Activated CD4-positive, CD25-positive, alpha-beta regulatory T cell treated with anti-CD3 and anti-CD28 coated beads, Interleukin-2, amount 50 U/mL, for 72 hours (primary cell): ENCODE data around the gene ADAM15.
A peak's percentile ranks its signal among the peaks of the same experiment; 100 is the strongest.

Experiments used
- DNase-seq: peaks from one replicate; pipeline ENCODE4 v3.0.0; 2021

Gene ADAM15

DNA sequence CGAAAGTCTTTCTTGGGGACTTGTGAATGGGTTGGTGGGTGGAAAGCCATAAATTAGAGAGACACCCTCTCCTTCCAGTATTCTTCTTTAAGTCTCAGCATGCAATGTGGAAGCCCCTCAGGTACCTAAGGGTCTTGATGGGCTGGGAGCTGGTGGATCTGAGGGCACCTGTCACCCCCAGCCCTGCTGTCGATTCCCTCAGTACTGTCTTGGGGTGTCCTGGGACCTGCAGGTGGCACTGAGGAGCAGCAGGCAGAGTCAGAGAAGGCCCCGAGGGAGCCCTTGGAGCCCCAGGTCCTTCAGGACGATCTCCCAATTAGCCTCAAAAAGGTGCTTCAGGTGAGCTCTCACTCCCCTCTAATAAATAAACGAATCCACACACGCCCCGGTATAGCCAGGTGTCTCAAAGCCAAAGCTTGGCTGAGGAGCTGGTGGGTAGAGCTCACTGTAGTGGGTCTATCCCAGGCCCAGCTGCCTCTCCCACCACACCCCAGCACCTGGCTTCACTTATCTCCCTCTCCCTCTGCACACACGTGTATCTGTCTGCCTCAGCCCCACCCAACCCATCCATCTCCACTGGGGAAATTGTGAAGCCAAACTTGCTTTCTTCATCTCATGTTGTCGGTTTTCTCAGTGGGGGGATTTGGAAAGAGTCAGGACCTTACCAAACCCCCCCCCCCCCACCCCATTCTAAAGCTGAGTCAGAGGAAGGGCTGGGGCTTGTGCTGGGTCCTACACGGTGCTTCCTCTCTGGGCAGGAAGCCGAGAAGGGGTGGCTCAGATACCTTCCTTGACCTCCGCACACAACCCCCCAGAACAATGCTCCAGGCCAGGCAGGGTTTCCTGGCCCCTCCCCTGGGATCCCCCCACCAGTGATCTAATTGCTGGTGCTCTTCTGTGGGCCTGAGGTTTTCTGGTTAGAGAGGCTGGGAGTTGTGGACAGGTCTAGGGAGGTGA, 1.6 kb downstream of the ADAM15 start:
- no peak for DNase-seq

DNA sequence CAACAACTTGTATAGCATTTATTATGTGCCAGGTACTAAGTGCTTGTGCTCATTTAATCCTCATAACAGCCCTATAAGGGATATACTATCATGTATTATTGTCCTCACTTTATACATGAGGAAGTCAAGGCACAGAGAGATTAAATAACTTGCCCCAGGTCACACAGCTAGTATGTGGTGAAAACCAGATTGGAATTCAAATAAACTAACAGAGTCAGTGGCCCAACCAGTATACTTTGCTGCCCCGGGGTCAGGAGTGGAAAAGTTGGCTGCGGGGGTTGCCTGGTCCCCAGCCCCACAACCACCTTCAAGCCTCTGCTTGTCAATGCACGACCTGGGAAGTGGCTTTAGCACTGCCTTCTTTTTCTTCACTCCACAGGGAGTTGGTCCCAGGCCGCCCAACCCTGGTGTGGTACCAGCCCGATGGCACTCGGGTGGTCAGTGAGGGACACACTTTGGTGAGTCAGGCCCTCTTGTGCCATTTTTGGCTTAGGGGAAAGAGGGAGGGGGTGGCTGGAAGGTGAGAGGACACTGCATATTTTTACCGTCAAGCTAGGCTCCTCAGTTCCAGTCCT, 2.5 kb downstream of the ADAM15 start:
- DNase-seq: no peak

DNA sequence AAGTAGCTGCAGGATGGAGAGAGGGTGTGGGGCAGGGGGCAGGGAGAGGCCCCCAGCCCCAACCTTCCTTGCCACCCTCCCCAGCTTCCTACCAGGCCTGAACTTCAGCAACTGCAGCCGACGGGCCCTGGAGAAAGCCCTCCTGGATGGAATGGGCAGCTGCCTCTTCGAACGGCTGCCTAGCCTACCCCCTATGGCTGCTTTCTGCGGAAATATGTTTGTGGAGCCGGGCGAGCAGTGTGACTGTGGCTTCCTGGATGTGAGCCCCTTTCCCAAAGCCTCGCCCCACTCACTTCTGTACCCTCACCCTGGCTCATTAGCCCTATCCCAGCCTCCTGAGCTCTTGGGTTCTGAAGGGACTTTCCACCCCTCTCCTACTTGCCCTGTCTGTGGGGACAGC, 6.0 kb downstream of the ADAM15 start:
- DNase-seq: no peak

DNA sequence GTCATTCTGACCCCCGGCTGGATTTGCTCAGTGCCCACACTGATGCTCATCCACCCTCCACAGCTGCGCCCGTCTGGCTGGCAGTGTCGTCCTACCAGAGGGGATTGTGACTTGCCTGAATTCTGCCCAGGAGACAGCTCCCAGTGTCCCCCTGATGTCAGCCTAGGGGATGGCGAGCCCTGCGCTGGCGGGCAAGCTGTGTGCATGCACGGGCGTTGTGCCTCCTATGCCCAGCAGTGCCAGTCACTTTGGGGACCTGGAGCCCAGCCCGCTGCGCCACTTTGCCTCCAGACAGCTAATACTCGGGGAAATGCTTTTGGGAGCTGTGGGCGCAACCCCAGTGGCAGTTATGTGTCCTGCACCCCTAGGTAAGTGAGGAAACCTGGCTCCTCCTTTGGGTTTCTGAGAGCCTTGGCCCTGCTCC, 6.7 kb downstream of the ADAM15 start:
- no peak for DNase-seq

DNA sequence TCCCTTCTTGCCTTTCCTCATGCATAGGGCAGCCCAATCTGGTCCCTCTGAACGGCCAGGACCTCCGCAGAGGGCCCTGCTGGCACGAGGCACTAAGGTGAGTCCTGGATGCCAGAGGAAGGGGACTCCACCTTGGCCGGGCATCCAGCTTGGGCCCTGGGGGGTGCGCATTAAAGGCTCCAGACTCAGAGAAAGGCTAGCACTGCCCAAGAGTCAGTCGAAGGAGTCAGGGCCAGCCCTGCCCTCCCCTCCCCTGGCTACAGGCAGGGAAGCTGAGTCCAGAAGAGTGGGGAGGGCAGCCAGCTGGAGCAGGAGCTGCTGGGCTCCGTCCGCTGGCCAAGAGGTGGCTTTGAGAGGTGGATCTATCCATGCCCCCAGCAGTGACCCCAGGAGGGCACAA, 9.6 kb downstream of the ADAM15 start:
- no peak for DNase-seq

DNA sequence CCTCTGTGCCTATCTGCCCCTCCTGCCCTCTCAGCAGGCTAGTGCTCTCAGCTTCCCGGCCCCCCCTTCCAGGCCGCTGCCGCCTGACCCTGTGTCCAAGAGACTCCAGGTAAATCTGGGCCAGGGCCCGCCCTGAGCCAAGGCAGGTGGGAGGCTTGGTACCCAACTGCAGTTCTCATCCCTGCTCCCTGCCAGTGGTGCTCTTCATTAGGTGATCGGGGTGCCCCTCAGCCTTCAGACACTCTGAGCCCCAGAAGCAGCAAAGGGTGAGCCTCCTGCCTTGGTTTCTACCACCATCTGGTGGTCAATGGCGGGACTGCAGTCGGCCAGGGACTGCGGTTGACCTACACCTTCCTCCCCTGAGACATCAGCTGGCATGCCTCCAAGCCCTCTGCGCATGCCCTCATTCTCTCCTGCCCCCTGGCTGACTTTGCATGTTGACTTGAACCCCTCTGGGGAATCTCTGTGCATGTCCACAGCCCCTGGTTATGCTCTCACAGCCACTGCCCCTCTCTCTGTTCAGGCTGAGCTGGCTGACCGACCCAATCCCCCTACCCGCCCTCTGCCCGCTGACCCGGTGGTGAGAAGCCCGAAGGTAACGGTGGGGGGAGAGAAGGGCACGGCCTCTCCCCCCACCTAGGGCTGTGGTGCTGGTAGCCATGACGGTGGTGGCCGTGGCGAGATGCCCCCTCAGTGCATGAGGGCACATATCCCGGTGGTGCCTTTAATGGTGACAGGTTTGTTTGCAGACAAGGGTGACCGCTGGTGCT, 10.4 kb downstream of the ADAM15 start:
- DNase-seq: peak; percentile 99

DNA sequence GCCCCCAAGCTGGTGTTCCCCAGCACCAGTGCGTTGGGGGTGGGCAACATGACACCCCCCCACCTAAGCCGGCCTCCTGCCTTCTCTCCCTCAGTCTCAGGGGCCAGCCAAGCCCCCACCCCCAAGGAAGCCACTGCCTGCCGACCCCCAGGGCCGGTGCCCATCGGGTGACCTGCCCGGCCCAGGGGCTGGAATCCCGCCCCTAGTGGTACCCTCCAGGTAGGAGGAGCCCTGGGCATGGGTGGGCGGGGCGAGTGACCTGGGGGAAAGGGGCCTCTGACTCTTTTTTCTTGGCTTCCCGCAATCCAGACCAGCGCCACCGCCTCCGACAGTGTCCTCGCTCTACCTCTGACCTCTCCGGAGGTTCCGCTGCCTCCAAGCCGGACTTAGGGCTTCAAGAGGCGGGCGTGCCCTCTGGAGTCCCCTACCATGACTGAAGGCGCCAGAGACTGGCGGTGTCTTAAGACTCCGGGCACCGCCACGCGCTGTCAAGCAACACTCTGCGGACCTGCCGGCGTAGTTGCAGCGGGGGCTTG, 11.1 kb downstream of the ADAM15 start:
- no peak for DNase-seq

DNA sequence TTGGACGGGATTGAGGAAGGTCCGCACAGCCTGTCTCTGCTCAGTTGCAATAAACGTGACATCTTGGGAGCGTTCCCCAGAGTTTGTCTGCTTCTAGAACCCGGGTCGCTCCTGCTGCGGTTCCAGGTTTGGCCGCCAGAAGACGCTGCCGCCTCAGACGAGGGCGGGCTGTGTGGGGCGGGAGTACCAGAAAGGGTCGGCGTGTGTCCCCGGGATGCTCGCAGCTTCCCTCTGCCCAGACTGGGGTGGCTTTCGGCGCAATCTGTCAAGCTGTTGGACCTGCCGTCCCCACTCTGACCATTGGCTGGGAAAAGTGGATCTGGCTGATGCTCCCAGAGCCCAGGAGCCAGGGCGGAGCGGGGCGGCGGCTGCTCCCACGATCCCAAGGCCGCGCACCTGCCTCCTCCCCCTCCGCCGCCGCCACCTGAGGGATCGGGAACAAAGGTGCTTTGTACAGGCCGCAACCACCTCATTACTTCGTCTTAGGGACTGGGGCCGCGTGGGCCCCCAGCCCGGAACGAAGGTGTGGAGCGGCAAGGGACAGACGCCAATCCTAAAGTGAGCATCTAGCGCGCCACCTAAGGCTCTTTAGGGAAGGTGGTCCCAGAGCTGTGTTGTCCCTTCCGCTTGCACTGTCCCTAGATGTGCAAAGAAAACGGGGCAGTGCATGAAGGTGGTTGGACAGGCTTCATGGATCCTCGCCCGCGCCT, 11.7 kb downstream of the ADAM15 start:
- peak; percentile 75 for DNase-seq

DNA sequence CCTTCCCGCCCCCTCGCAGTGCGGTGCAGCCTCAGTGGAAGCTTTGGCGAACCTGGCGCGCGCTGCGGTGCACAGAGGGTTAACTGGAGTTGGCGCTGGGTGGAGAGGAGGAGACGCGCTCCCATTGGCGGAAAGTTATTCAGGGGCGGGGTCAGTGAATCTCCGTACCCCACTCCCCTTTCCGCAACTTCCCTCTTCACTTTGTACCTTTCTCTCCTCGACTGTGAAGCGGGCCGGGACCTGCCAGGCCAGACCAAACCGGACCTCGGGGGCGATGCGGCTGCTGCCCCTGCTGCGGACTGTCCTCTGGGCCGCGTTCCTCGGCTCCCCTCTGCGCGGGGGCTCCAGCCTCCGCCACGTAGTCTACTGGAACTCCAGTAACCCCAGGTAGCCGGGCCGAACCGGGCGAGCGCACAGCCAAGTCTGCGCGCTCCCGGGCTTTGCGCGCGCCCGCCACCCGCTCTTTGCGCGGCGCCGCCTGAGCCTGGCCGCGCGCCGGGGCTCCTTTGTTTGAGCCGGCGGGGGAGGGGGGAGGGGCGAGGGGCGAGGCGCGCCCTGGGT, 12.5 kb downstream of the ADAM15 start, which contains the start of gene EFNA4:
TSS of gene EFNA4 (plus strand) at position 191 of the 561 bp plus-strand sequence. CDS start at position 275, 84 bp downstream.
- peak; percentile 81 for DNase-seq

DNA sequence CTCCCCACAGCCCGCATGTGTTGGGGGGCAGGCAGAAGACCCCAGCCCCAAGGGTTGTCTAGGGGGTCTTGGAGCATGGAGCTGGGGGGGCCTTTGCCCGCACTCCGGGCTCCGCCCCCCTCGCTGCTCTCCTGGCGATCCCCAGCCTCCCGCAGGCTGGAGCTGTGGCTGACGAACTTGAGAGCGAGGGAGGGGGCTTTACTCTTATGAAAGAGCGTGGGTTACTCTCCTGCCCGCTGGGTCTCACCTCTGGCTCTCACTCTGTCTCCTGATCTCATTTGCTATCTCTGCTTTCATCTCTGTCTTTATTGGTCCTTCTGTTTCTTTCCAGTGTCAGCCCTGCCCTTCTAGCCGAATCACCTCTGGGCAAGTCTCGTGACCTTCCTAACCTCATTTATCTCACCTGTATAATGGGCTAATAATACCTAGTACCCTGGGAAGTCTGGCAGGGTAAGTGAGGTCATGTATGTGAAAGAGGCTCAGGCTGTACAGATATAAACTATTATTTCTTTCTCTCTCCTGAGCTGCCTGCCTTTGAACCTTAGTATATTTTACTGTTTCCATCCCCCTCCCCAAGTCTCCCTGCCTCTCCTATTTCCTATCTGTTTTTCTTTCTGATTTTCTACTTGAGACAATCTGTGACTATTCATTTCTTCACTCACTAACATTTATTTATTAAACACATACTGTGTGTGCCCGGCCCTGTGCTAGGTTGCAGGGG, 13.2 kb downstream of the ADAM15 start:
- DNase-seq: no peak

DNA sequence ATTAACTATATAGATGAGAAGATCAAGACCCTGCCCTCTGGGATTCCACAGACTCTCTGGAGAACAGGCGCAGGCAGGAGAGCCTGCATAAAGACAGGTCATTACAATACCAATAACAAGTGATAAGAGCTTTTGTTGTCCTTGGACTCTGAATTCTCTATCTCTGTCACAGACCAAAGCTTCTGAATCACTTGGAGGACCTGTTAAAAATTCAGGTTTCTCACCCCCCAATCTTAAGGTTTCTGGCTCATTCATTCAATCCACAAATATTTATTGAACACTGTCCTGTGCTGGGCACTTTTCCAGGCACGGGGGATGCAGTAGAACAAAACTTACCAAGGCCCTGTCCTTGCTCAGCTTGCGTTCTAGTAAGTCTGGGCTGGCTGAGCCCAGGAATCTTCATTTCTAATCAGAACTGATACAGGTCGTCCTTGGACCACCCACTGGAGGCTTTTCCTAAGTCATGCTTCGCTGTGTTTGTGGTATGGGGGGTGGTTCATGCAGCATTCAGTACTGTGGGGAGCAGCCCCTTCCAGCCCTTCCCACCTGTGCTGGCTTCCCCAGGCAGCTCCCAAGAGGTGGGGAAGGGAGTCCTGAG, 13.8 kb downstream of the ADAM15 start:
- DNase-seq: no peak

DNA sequence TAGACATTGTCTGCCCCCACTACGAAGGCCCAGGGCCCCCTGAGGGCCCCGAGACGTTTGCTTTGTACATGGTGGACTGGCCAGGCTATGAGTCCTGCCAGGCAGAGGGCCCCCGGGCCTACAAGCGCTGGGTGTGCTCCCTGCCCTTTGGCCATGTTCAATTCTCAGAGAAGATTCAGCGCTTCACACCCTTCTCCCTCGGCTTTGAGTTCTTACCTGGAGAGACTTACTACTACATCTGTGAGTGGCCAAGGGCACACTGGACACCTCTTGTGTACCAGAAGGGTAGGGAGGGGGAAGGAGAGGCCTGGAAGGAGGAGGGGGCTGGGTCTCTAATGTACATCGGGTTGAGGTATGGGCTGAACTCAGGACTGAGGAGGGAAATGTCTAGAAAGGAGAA, 15.7 kb downstream of the ADAM15 start:
- no peak for DNase-seq

DNA sequence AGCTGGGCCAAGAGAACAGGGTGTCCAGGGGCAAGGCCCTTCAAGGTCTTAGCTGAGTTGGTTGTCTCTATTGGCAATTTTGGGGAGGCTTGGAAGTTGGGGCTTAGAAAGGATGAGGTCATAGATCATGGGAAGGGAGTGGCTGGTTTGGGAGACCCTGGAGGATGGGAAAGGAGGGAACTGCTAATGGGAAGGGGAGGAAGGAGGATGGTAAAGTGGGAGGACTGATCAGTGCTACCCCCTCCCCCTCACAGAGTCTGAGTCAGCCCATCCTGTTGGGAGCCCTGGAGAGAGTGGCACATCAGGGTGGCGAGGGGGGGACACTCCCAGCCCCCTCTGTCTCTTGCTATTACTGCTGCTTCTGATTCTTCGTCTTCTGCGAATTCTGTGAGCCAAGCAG, 17.5 kb downstream of the ADAM15 start:
- DNase-seq: no peak

DNA sequence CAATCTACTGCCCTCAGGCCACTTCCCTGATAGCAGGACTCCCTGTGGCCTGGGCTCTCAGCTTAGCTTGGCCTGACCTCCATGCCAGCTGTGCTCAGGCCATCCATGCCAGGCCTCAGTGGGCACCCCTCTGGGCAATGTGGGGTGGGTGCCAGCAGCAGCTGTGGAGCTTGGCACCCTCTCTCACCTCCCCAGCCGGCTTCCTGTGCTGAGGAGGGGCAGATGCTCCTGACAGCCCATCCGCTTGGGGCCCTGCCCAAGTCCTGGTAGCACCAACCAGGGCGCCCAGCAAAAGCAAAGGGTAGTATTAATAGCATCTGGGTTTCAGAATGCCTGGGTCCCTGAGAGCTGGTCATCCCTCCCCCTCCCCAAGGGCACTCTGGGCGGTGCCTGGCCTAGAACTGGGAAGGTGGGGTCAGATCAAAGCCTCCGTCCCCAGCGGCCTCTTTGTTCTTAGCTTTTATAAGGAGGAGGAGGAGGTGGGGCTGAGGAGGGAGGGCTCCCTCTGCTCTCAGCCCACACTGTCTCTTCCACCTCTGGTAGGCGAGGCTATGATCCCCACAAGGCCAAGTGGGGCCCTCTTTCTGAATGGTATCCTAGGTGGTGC, 18.5 kb downstream of the ADAM15 start:
- DNase-seq: no peak

DNA sequence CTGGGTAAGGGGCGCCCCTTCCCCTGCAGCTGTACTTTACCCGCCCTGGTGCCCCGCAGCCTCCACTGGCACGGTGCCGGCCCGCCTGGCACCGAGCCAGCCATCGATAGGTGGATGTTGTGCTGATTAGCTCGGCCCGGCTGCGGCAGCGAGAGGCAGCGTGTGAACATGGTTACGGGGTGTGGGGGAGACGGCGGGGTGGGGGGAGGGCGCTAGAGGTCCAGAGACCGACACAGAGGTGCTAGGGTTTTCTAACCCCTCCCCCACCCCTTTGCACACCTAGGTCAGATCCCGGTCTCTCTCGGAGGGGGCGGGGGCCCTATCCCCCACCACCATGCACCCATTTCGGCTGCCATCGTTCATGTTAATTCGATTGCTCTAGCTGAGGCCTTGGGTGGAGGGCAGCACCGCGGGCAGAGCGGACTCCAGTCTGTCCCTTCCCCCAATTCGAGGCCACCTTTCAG, 19.1 kb downstream of the ADAM15 start:
- DNase-seq: no peak

DNA sequence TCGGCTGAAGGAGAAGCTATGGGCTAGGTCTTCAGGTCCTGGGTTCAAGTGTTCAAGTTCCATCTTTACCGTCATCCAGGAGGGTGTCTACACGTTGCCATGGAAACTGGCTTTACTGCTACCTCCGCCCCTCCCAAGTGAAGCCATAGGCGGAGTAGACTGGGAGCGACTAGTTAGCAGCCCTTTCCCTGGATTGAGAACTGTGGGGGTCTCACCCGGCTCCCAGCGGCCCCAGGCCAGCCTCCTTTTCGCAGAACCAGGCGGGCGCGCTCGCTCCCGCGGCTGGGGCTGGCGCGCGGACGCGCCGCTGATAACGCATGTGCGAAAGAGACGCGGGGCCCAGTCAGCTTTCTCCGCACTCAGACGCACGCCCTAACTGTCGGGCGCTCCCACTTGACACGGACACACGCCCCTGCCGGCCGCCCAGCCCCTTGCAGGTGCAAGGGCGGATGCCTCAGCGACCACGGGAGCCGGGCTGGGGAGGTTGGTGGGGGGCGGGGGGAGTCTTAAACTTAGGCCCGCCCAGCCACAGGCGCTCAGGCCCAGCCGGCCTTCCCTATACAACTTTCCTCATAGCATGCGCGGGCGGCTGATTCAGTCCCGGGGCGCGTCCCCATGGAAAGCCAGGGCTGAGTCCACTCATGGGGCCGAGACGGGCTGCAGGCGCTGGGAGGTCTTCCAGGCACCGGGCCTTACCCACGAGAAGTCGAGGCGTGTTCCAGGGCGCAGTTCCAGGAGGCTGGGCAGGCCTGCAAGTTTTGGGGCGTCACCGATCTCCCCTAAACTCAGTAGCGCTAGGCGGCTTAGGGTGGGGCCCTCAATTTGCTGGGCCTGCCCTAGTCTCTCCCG, 19.8 kb downstream of the ADAM15 start:
- peak; percentile 65 for DNase-seq

DNA sequence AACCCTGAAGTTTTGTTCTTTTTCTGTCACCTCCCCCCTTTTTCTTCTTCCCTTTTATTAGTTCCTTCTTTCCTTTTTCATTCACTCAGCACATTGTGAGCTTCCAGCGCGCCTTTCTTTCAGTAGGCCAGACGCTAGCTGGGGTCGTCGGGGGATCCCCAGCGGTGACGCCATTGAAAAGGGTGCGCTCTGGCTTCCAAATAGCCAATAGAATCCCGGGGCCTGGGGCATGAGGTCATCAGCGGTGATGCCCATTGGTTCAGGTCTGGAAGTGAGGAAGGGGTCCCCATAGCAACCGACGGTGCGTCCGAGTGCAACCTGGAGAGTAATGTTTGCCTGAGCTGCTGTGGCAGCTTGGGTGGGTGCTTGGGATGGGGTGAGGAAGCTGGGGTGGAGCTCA, 20.6 kb downstream of the ADAM15 start:
- no peak for DNase-seq

DNA sequence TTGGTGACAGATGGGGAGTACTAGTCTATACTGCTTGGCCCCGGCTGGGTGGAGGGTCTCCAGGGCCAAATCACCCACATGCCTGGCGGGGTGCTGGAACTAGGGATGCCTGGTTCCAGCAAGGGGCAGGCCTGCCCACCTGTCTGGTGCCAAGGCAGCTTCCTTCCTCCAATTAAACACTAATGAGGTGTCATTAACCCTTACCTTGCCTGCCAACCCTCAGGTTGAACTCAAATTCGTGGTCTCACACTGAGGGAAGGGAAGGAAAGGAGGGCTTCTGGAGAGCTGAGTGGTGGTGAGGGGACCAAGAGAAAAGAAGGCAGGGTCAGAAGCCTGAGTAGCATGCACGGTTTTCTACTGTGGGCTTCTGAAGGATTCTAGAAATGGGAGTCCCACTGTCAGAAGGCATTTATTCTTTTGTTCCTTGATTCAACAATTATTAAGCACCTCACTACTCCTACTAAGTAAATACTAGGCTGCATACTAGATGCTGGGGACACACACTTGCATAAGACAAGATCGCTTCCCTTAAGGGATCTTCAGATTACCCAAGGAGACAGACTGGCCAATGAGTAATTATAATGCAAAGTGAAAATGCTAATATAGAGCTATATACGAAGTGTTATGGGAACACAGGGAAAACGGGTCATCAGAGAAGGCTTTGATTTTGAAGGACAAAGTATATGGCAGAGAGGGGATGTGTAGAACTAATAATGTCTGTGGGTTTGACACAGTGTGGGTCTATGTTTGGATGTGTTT, 21.6 kb downstream of the ADAM15 start:
- no peak for DNase-seq
